ENCODE results near the gene SIX2. TPM values are rescaled to one million over a fixed set of nuclear protein-coding genes. Genes with fewer than 3 reads are reported as not detected.

Gene SIX2
- total and polyA plus RNA-seq, 10 of the 15 experiments (the other 5 are each of a cell fraction or from before 2014, with no cell fraction given), result not detected

DNA sequence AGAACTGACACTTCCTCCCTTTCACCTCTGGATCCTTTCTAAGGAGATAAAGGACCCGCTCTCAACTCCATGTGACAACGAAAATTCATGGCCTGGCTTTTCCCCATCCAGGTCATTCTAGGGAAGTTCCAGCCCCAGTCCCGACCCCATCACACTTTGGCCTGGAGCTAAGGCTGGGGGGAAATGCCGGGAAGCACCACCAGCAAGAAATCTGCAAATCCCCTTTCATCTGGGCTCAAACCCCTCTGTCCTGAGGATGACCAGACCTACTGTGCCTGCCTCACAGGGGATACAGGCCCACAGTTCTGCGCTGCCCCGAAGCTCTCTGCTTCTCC is 1.3 kb downstream of the SIX2 start (continued):
- TF ChIP-seq, protein P1, sequence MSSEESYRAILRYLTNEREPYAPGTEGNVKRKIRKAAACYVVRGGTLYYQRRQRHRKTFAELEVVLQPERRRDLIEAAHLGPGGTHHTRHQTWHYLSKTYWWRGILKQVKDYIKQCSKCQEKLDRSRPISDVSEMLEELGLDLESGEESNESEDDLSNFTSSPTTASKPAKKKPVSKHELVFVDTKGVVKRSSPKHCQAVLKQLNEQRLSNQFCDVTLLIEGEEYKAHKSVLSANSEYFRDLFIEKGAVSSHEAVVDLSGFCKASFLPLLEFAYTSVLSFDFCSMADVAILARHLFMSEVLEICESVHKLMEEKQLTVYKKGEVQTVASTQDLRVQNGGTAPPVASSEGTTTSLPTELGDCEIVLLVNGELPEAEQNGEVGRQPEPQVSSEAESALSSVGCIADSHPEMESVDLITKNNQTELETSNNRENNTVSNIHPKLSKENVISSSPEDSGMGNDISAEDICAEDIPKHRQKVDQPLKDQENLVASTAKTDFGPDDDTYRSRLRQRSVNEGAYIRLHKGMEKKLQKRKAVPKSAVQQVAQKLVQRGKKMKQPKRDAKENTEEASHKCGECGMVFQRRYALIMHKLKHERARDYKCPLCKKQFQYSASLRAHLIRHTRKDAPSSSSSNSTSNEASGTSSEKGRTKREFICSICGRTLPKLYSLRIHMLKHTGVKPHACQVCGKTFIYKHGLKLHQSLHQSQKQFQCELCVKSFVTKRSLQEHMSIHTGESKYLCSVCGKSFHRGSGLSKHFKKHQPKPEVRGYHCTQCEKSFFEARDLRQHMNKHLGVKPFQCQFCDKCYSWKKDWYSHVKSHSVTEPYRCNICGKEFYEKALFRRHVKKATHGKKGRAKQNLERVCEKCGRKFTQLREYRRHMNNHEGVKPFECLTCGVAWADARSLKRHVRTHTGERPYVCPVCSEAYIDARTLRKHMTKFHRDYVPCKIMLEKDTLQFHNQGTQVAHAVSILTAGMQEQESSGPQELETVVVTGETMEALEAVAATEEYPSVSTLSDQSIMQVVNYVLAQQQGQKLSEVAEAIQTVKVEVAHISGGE (CRISPR knock-in tag; IDR thresholded peaks at IDR 0.05), result no peak
- TF ChIP-seq PAX5 (IDR thresholded peaks at IDR 0.05; ENCODE audit: borderline replicate concordance, low read depth, low read length), result no peak
- no peak for TF ChIP-seq CUX1 (IDR thresholded peaks at IDR 0.05; ENCODE audit: insufficient replicate concordance, low read depth, low read length)
- TF ChIP-seq SPI1 (IDR thresholded peaks at IDR 0.05; ENCODE audit: borderline replicate concordance, insufficient read depth, low read depth, low read length), result no peak
- TF ChIP-seq BRCA1 (IDR thresholded peaks at IDR 0.05; ENCODE audit: low read depth, low read length), result no peak
- TF ChIP-seq HDAC6 (IDR thresholded peaks at IDR 0.05; ENCODE audit: unreplicated experiment), result no peak
- no peak for TF ChIP-seq RCOR1 (conservative IDR thresholded peaks at IDR 0.05; ENCODE audit: low read depth, low read length)
